ENCODE measurements around the gene FBXO48. TPM values are rescaled to one million over a fixed set of nuclear protein-coding genes. Genes with fewer than 3 reads are reported as not detected.

Gene FBXO48, protein sequence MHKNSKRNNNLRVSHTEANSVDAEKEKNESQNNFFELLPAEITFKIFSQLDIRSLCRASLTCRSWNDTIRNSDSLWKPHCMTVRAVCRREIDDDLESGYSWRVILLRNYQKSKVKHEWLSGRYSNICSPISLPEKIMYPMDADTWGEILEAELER
- 1 to 10 TPM; 2.3 to 2.6 TPM for total RNA-seq

- Mint-ChIP-seq H3K27me3 (no peaks in the 10 kb centered on the region), H3K9me3 (no peaks in the 10 kb centered on the region), H3K36me3 (no peaks in the 10 kb centered on the region), H3K4me1 (ENCODE audit: low read depth) (peaks cover 44% of the 10 kb centered on the region), H3K27ac (peak within 1 kb of the TSS; percentile 94), H3K4me3 (peak within 1 kb of the TSS; percentile 97)
- ChIA-PET CTCF (interaction anchor here (0.7 to 6.7 kb wide), 14 partner anchors 10 to 459 kb away, joined by 3 to 127 read pairs (median 4); partner anchors contain the start of gene ARHGAP25), POLR2A (interaction anchor here (0.6 to 2.1 kb wide), 8 partner anchors 19 to 440 kb away, joined by 3 to 10 read pairs (median 4); no protein-coding TSS in a partner anchor)
- DNase-seq, result peak; percentile 99
- intact Hi-C loops (cut with micrococcal nuclease), result loop anchor here (1.0 to 5.0 kb wide), 13 partner anchors 26 to 1365 kb away; partner anchors contain the start of genes AAK1 and PNO1
These were observed at the start of gene FBXO48, which contains the start of gene APLF for GRCh38 chr2:68467077-68467960. Gene FBXO48, minus strand, starts transcription at chr2:68467294. Its CDS starts 2,149 bp downstream, at chr2:68465145. Gene APLF, plus strand, starts transcription at chr2:68467585. Its CDS starts 147 bp downstream, at chr2:68467732.

DNA sequence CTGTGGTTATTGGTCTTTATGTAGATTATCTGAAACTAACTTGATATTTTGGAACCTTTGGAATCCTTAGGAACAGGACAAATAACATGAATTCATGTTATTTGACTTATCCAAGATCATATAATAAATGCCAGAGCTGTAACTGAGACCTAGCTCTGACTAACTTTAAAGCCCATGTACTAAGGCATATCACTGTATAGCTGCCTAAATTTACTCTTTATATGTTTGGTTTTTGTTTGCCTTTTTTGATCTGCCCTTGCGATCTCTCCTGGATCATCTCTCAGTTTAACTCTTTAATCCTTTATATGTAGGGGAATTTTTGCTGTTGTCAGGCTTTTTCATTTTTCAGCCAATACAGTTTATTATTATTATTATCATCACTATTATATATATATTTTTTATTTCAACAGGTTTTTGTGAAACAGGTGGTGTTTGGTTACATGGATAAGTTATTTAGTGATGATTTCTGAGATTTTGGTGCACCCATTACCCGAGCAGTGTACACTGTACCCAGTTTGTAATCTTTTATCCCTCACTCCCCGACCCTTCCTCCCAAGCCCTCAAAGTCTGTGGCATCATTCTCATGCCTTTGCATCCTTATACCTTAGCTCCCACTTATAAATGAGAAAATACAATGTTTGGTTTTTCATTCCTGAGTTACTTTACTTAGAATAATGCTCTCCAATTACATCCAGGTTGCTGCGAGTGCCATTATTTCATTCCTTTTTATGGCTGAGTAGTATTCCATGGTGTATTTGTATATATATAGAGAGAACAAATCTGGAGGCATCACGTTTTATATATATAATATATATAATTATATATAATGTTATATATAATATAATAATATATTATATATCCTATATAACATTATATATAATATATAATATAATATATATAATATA is 49.2 kb upstream of the FBXO48 start:
- no peaks in the 10 kb centered on the region for H3K27me3 Mint-ChIP-seq
- DNase-seq, result no peak
- CTCF ChIA-PET, result interaction anchor here (1.0 kb wide), 1 partner anchor 53 kb away, joined by 7 read pairs; no protein-coding TSS in a partner anchor
- peaks cover 8% of the 10 kb centered on the region for H3K4me1 Mint-ChIP-seq (ENCODE audit: low read depth)
- H3K4me3 Mint-ChIP-seq, result no peak overlapping the region
- H3K27ac Mint-ChIP-seq, result no peak overlapping the region
- intact Hi-C loops (cut with micrococcal nuclease), result loop anchor here (5.0 kb wide), 2 partner anchors 136 to 201 kb away; no protein-coding TSS in a partner anchor
- POLR2A ChIA-PET, result no interaction called here
- H3K9me3 Mint-ChIP-seq, result peaks cover 9% of the 10 kb centered on the region
- peaks cover 2% of the 10 kb centered on the region for H3K36me3 Mint-ChIP-seq

DNA sequence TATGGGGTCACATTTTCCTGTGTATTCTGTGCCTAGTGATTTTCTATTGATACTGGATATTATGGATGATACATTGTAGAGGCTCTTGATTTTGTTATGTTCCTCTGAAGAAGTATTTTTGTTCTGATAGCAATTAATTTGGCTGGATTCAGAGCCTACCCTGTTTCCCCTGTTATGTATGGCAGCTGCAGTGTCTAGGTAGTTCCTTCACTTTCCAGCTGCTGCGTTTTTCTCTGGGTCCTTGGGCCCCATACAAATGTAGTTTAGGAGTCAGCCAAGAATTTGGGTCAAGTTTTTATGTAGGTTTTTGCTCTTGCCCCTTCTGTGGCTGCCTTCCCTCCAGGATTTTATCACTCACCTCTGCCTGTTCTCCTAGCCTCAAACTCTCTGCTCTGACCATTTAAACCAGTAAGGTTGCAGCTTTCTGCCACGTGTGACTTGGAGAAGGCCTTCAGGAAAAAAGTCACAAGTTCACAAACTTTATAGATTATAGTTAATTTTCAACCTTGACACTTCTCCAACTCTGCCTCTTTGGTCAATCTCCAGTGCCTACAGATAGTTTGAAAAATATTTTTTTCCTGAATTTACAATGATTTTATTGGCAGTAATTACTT is 47.3 kb upstream of the FBXO48 start:
- ChIA-PET POLR2A (no interaction called here), CTCF (no interaction called here)
- Mint-ChIP-seq H3K4me3 (no peak overlapping the region), H3K9me3 (peaks cover 9% of the 10 kb centered on the region), H3K36me3 (no peaks in the 10 kb centered on the region), H3K27ac (no peak overlapping the region), H3K4me1 (ENCODE audit: low read depth) (no peaks in the 10 kb centered on the region), H3K27me3 (no peaks in the 10 kb centered on the region)
- intact Hi-C loops (cut with micrococcal nuclease), result no loop called here
- DNase-seq, result no peak

- Mint-ChIP-seq H3K27ac (no peak overlapping the region), H3K27me3 (no peaks in the 10 kb centered on the region), H3K4me1 (ENCODE audit: low read depth) (no peaks in the 10 kb centered on the region), H3K36me3 (peaks cover 6% of the 10 kb centered on the region), H3K9me3 (peaks cover 16% of the 10 kb centered on the region), H3K4me3 (no peak overlapping the region)
- no peak for DNase-seq
- ChIA-PET CTCF (interaction anchor here (1.0 to 1.8 kb wide), 2 partner anchors 82 to 420 kb away, joined by 3 to 4 read pairs; no protein-coding TSS in a partner anchor), POLR2A (no interaction called here)
- intact Hi-C loops (cut with micrococcal nuclease), result no loop called here
These were observed 45.9 kb upstream of the FBXO48 start for GRCh38 chr2:68512966-68513365.

DNA sequence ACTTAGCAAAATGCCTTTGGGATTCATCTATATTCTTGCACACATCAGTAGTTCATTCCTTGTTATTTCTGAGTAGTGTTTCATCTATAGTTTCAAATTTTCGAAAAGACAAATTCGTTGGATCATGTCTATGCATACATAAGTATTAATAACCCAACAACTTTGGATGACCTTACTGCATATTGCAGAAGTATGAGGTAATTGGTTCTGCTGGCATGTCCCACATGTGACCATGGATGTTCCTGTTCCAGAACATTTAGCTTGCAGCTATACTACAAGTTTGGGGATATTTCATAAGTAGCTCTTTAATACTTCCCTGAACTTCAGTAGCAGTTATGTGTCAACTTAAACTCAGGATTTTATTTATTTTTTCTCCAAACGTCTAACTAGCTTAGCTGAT is 45.2 kb upstream of the FBXO48 start:
- intact Hi-C loops (cut with micrococcal nuclease), result no loop called here
- Mint-ChIP-seq H3K4me3 (no peak overlapping the region), H3K27ac (no peak overlapping the region), H3K36me3 (peaks cover 6% of the 10 kb centered on the region), H3K27me3 (no peaks in the 10 kb centered on the region), H3K9me3 (peaks cover 16% of the 10 kb centered on the region), H3K4me1 (ENCODE audit: low read depth) (no peaks in the 10 kb centered on the region)
- POLR2A ChIA-PET, result no interaction called here
- DNase-seq, result no peak
- CTCF ChIA-PET, result interaction anchor here (1.0 to 1.8 kb wide), 2 partner anchors 83 to 421 kb away, joined by 3 to 4 read pairs; no protein-coding TSS in a partner anchor

GRCh38 chr2:68506170-68506569 is 39.1 kb upstream of the FBXO48 start:
- Mint-ChIP-seq H3K27ac (no peak overlapping the region), H3K27me3 (no peaks in the 10 kb centered on the region), H3K4me3 (no peak overlapping the region), H3K4me1 (ENCODE audit: low read depth) (peaks cover 16% of the 10 kb centered on the region), H3K36me3 (peaks cover 6% of the 10 kb centered on the region), H3K9me3 (peaks cover 7% of the 10 kb centered on the region)
- DNase-seq, result no peak
- POLR2A ChIA-PET, result no interaction called here
- intact Hi-C loops (cut with micrococcal nuclease), result no loop called here
- CTCF ChIA-PET, result interaction anchor here (1.0 to 2.8 kb wide), 3 partner anchors 18 to 419 kb away, joined by 3 to 10 read pairs (median 9); no protein-coding TSS in a partner anchor

- H3K36me3 Mint-ChIP-seq, result peaks cover 6% of the 10 kb centered on the region
These were observed 38.6 kb upstream of the FBXO48 start for GRCh38 chr2:68505603-68506159.

GRCh38 chr2:68501768-68502167 is 34.7 kb upstream of the FBXO48 start:
- H3K4me1 Mint-ChIP-seq (ENCODE audit: low read depth), result peaks cover 14% of the 10 kb centered on the region
- peaks cover 5% of the 10 kb centered on the region for H3K36me3 Mint-ChIP-seq
- H3K9me3 Mint-ChIP-seq, result peaks cover 6% of the 10 kb centered on the region
- H3K27me3 Mint-ChIP-seq, result no peaks in the 10 kb centered on the region
- DNase-seq, result no peak
- no peak overlapping the region for H3K4me3 Mint-ChIP-seq
- ChIA-PET CTCF (interaction anchor here (2.0 kb wide), 1 partner anchor 442 kb away, joined by 9 read pairs; no protein-coding TSS in a partner anchor), POLR2A (no interaction called here)
- intact Hi-C loops (cut with micrococcal nuclease), result no loop called here
- no peak overlapping the region for H3K27ac Mint-ChIP-seq

More at GRCh38 chr2:68505603-68506159, 38.6 kb upstream of the FBXO48 start:
- Mint-ChIP-seq H3K27me3 (no peaks in the 10 kb centered on the region), H3K9me3 (peaks cover 7% of the 10 kb centered on the region), H3K27ac (no peak overlapping the region), H3K4me3 (no peak overlapping the region), H3K4me1 (ENCODE audit: low read depth) (peaks cover 16% of the 10 kb centered on the region)
- intact Hi-C loops (cut with micrococcal nuclease), result no loop called here
- DNase-seq, result no peak
- ChIA-PET CTCF (interaction anchor here (2.4 to 2.8 kb wide), 2 partner anchors 18 to 90 kb away, joined by 9 to 10 read pairs; no protein-coding TSS in a partner anchor), POLR2A (no interaction called here)

DNA sequence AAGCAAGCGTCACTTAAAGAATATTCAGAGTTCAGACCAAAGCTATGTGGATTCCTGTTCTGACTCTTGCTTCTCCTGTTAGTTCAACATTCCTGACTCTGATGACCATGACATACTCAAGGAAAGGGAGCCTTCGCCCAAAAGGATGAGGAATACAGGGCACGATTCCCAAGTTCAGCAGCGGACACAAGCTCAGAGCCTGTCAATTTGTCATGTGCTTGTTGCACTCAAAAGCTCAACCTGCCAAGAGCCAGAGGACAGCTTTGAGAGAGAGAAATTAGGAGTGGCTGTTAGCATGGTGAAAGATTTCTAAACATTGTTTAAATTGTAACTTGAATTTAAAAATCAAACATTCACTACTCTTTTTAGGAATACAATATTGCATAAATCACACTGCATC is 33.6 kb upstream of the FBXO48 start:
- intact Hi-C loops (cut with micrococcal nuclease), result no loop called here
- peaks cover 11% of the 10 kb centered on the region for H3K9me3 Mint-ChIP-seq
- CTCF ChIA-PET, result interaction anchor here (2.2 kb wide), 1 partner anchor 95 kb away, joined by 5 read pairs; no protein-coding TSS in a partner anchor
- no peak for DNase-seq
- H3K4me3 Mint-ChIP-seq, result no peak overlapping the region
- peaks cover 4% of the 10 kb centered on the region for H3K4me1 Mint-ChIP-seq (ENCODE audit: low read depth)
- H3K27ac Mint-ChIP-seq, result no peak overlapping the region
- H3K27me3 Mint-ChIP-seq, result no peaks in the 10 kb centered on the region
- POLR2A ChIA-PET, result no interaction called here
- H3K36me3 Mint-ChIP-seq, result peaks cover 12% of the 10 kb centered on the region

DNA sequence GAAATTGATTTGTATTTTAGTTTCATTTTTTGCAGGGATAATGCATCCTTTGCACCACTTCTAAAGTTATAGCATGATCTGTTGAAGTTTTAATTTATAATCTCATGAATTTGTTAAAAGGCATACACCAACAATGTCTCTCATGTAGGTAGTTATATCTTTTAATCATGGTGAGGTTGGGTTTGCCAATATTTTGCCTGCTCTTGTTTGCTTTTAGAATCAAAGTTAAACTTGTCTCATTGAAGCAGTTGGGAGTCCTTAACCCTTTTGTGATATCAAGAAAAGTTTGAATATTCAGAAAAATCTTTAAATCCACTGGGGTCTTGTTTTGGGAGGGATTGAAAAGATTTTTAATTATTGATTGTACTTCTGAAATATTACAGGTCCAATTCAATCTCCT is 32.0 kb upstream of the FBXO48 start:
- intact Hi-C loops (cut with micrococcal nuclease), result no loop called here
- no peaks in the 10 kb centered on the region for H3K4me1 Mint-ChIP-seq (ENCODE audit: low read depth)
- peaks cover 14% of the 10 kb centered on the region for H3K9me3 Mint-ChIP-seq
- no peak overlapping the region for H3K27ac Mint-ChIP-seq
- H3K4me3 Mint-ChIP-seq, result no peak overlapping the region
- H3K27me3 Mint-ChIP-seq, result no peaks in the 10 kb centered on the region
- ChIA-PET POLR2A (no interaction called here), CTCF (interaction anchor here (0.7 to 2.2 kb wide), 2 partner anchors 32 to 96 kb away, joined by 3 to 5 read pairs; no protein-coding TSS in a partner anchor)
- peaks cover 19% of the 10 kb centered on the region for H3K36me3 Mint-ChIP-seq
- DNase-seq, result no peak

- Mint-ChIP-seq H3K36me3 (peaks cover 14% of the 10 kb centered on the region), H3K27ac (no peak overlapping the region), H3K27me3 (no peaks in the 10 kb centered on the region), H3K9me3 (peaks cover 6% of the 10 kb centered on the region), H3K4me1 (ENCODE audit: low read depth) (peaks cover 2% of the 10 kb centered on the region), H3K4me3 (no peak overlapping the region)
- no peak for DNase-seq
- intact Hi-C loops (cut with micrococcal nuclease), result no loop called here
- POLR2A ChIA-PET, result no interaction called here
- CTCF ChIA-PET, result no interaction called here
These were observed 24.5 kb upstream of the FBXO48 start for GRCh38 chr2:68491582-68491981.

Data from activated CD4-positive, alpha-beta memory T cell treated with anti-CD3 and anti-CD28 coated beads for 36 hours (primary cell).